Activated CD4-positive, alpha-beta T cell treated with anti-CD3 and anti-CD28 coated beads for 4 hours (primary cell): Measurements from ENCODE around the gene SNRNP70.
"Not testable (repeated sequence)": the region's sequence is repeated elsewhere in the genome, so short reads cannot be mapped to it uniquely, and the experiment has no call there.

ENCODE experiments used
- DNase-seq, 2 donors: peaks; one replicate each; pipeline ENCODE4 v3.0.0-alpha.2; 2020

The SNRNP70 gene

GRCh38 chr19:49064768-49065611 lies 20.3 kb upstream of the SNRNP70 start, which contains the start of gene NTF4:
Gene NTF4, minus strand, starts transcription at chr19:49064818. Its CDS starts 2,821 bp downstream, at chr19:49061997.
- DNase-seq = no peak

GRCh38 chr19:49065905-49066512 lies 19.2 kb upstream of the SNRNP70 start:
- DNase-seq = no peak

GRCh38 chr19:49067554-49067953 lies 17.7 kb upstream of the SNRNP70 start:
- no peak for DNase-seq

- no peak for DNase-seq
These were observed 16.2 kb upstream of the SNRNP70 start for GRCh38 chr19:49069026-49069425.

GRCh38 chr19:49070416-49070815 lies 14.8 kb upstream of the SNRNP70 start:
- DNase-seq = no peak

- DNase-seq = peak; percentile 26 to 33
These were observed 13.2 kb upstream of the SNRNP70 start for GRCh38 chr19:49071860-49072547.

GRCh38 chr19:49073514-49074378 lies 11.5 kb upstream of the SNRNP70 start:
- DNase-seq = no peak

- DNase-seq = not testable (repeated sequence)
These were observed 10.4 kb upstream of the SNRNP70 start for GRCh38 chr19:49074869-49075268.

- DNase-seq = no peak
These were observed 4.9 kb upstream of the SNRNP70 start for GRCh38 chr19:49080392-49080791.

- no peak for DNase-seq
These were observed 4.0 kb upstream of the SNRNP70 start for GRCh38 chr19:49081273-49081672.

GRCh38 chr19:49084206-49085019 lies 838 bp upstream of the SNRNP70 start:
- DNase-seq = no peak

GRCh38 chr19:49085868-49086232 lies 599 bp downstream of the SNRNP70 start:
- DNase-seq = no peak

GRCh38 chr19:49086296-49086695 lies 1.0 kb downstream of the SNRNP70 start:
- DNase-seq = no peak

- no peak for DNase-seq
These were observed 6.3 kb downstream of the SNRNP70 start for GRCh38 chr19:49091391-49092038.

GRCh38 chr19:49092686-49093085 lies 7.4 kb downstream of the SNRNP70 start:
- DNase-seq = no peak

GRCh38 chr19:49094505-49095482 lies 9.5 kb downstream of the SNRNP70 start:
- DNase-seq = no peak

- DNase-seq = peak; percentile 58 to 76
These were observed 12.4 kb downstream of the SNRNP70 start for GRCh38 chr19:49097453-49098288.

GRCh38 chr19:49098795-49099194 lies 13.5 kb downstream of the SNRNP70 start:
- no peak for DNase-seq

GRCh38 chr19:49101160-49101559 lies 15.9 kb downstream of the SNRNP70 start:
- no peak for DNase-seq
